HG03025 (cell line): ENCODE data around the gene GTF2H2C.
A peak's percentile ranks its signal among the peaks of the same experiment; 100 is the strongest.
"Not testable (repeated sequence)": the region's sequence is repeated elsewhere in the genome, so short reads cannot be mapped to it uniquely, and the experiment has no call there.

Experiments used
- ATAC-seq: cut with Tn5 transposase; IDR thresholded peaks from one replicate; pipeline ENCODE4 v1.9.1; 2021; ENCODE audit warnings: mild to moderate bottlenecking, moderate library complexity; ENCODE audit not compliant: unreplicated experiment, low FRiP score

The GTF2H2C gene

GRCh38 chr5:69559908-69560330, at the start of gene GTF2H2C:
Gene GTF2H2C (plus strand): TSS chr5:69560191. CDS start chr5:69565133, 4,942 bp downstream.
- peak; percentile 90 for ATAC-seq

GRCh38 chr5:69510694-69511093, 49.3 kb upstream of the GTF2H2C start:
- ATAC-seq, result no peak

- no peak for ATAC-seq
Observed at GRCh38 chr5:69512740-69513260, 47.2 kb upstream of the GTF2H2C start.

- not testable (repeated sequence) for ATAC-seq
Observed at GRCh38 chr5:69515570-69515969, 44.4 kb upstream of the GTF2H2C start.

GRCh38 chr5:69516769-69517168, 43.2 kb upstream of the GTF2H2C start:
- ATAC-seq, result no peak

- ATAC-seq, result no peak
Observed at GRCh38 chr5:69517763-69518212, 42.2 kb upstream of the GTF2H2C start.

GRCh38 chr5:69519285-69519684, 40.7 kb upstream of the GTF2H2C start:
- no peak for ATAC-seq

- no peak for ATAC-seq
Observed at GRCh38 chr5:69522035-69522434, 38.0 kb upstream of the GTF2H2C start.

GRCh38 chr5:69525490-69525889, 34.5 kb upstream of the GTF2H2C start:
- no peak for ATAC-seq

GRCh38 chr5:69526660-69527059, 33.3 kb upstream of the GTF2H2C start:
- no peak for ATAC-seq

GRCh38 chr5:69527128-69527770, 32.7 kb upstream of the GTF2H2C start:
- no peak for ATAC-seq

- no peak for ATAC-seq
Observed at GRCh38 chr5:69528035-69528434, 32.0 kb upstream of the GTF2H2C start.

GRCh38 chr5:69528609-69529008, 31.4 kb upstream of the GTF2H2C start:
- no peak for ATAC-seq

- ATAC-seq, result no peak
Observed at GRCh38 chr5:69530561-69531405, 29.2 kb upstream of the GTF2H2C start.

- no peak for ATAC-seq
Observed at GRCh38 chr5:69531406-69531801, 28.6 kb upstream of the GTF2H2C start.

GRCh38 chr5:69537911-69538310, 22.1 kb upstream of the GTF2H2C start:
- ATAC-seq, result not testable (repeated sequence)

- not testable (repeated sequence) for ATAC-seq
Observed at GRCh38 chr5:69538735-69539134, 21.3 kb upstream of the GTF2H2C start.

GRCh38 chr5:69541347-69541746, 18.6 kb upstream of the GTF2H2C start:
- ATAC-seq, result not testable (repeated sequence)

GRCh38 chr5:69542838-69543618, 17.0 kb upstream of the GTF2H2C start:
- ATAC-seq, result not testable (repeated sequence)

- not testable (repeated sequence) for ATAC-seq
Observed at GRCh38 chr5:69544602-69545001, 15.4 kb upstream of the GTF2H2C start.
